Measurements from ENCODE around the gene PTTG1. TPM values are rescaled to one million over a fixed set of nuclear protein-coding genes. Genes with fewer than 3 reads are reported as not detected.

Gene PTTG1
- total RNA-seq, 1 experiment from 2014 or later: 239 TPM

GRCh38 chr5:160457252-160457651 is 35.6 kb downstream of the PTTG1 start (continued):
- TF ChIP-seq ATF6 (CRISPR knock-in tag; IDR thresholded peaks at IDR 0.05) (no peak), ZNF425 (CRISPR knock-in tag; conservative IDR thresholded peaks at IDR 0.05) (no peak), ZNF416 (CRISPR knock-in tag; IDR thresholded peaks at IDR 0.05) (no peak), ZNF671 (CRISPR knock-in tag; IDR thresholded peaks at IDR 0.05) (no peak), E2F5 (CRISPR knock-in tag; IDR thresholded peaks at IDR 0.05) (no peak), FOXP1 (CRISPR knock-in tag; IDR thresholded peaks at IDR 0.05; ENCODE audit: borderline replicate concordance) (no peak), E2F1 (CRISPR knock-in tag; IDR thresholded peaks at IDR 0.05) (no peak), HMGA2 (CRISPR knock-in tag; IDR thresholded peaks at IDR 0.05) (no peak)

- no peak for DNase-seq (ENCODE audit: low spot score)
- H3K36me3 Mint-ChIP-seq: peaks cover 4% of the 10 kb centered on the region; the same call in 1 of the 2 replicates
- peaks cover 21% of the 10 kb centered on the region for H3K9me3 Mint-ChIP-seq
- no peaks in the 10 kb centered on the region for H3K27me3 Mint-ChIP-seq (ENCODE audit: low read depth)
- H3K4me3 Mint-ChIP-seq: no peak overlapping the region
- H3K27ac Mint-ChIP-seq: no peak overlapping the region
- peaks cover 7% of the 10 kb centered on the region; the same call in 1 of the 2 replicates for H3K4me1 Mint-ChIP-seq
- CTCF ChIA-PET: interaction anchor here (1.7 kb wide), 2 partner anchors 20 kb away, joined by 10 to 36 read pairs; no protein-coding TSS in a partner anchor
- ATAC-seq: no peak
- POLR2A ChIA-PET: interaction anchor here (0.7 kb wide), 1 partner anchor 40 kb away, joined by 3 read pairs; no protein-coding TSS in a partner anchor
- TF ChIP-seq TEAD4 (CRISPR knock-in tag; IDR thresholded peaks at IDR 0.05) (no peak), ZSCAN18 (CRISPR knock-in tag; IDR thresholded peaks at IDR 0.05) (no peak), ARID4B (CRISPR knock-in tag; IDR thresholded peaks at IDR 0.05; ENCODE audit: borderline replicate concordance) (no peak), SMAD4 (CRISPR knock-in tag; IDR thresholded peaks at IDR 0.05) (no peak), OVOL2 (CRISPR knock-in tag; IDR thresholded peaks at IDR 0.05; ENCODE audit: borderline replicate concordance) (no peak), FOXK1 (CRISPR knock-in tag; IDR thresholded peaks at IDR 0.05) (no peak), FOXP1 (CRISPR knock-in tag; IDR thresholded peaks at IDR 0.05; ENCODE audit: borderline replicate concordance) (no peak), SMAD3 (CRISPR knock-in tag; IDR thresholded peaks at IDR 0.05; ENCODE audit: borderline replicate concordance) (no peak), PRDM15 (CRISPR knock-in tag; IDR thresholded peaks at IDR 0.05) (no peak), NR1H2 (CRISPR knock-in tag; IDR thresholded peaks at IDR 0.05) (no peak), SOX15 (CRISPR knock-in tag; IDR thresholded peaks at IDR 0.05) (no peak)
These were observed 37.4 kb downstream of the PTTG1 start for GRCh38 chr5:160458806-160459800.

All from WTC11 (cell line).